Measurements from ENCODE around the gene TMCC2. TPM values are rescaled to one million over a fixed set of nuclear protein-coding genes. Genes with fewer than 3 reads are reported as not detected.

Gene TMCC2
- total and polyA plus RNA-seq, 2 of the 8 experiments (the other 6 are each of a cell fraction or from before 2014, with no cell fraction given), result 6.7 to 6.8 TPM

DNA sequence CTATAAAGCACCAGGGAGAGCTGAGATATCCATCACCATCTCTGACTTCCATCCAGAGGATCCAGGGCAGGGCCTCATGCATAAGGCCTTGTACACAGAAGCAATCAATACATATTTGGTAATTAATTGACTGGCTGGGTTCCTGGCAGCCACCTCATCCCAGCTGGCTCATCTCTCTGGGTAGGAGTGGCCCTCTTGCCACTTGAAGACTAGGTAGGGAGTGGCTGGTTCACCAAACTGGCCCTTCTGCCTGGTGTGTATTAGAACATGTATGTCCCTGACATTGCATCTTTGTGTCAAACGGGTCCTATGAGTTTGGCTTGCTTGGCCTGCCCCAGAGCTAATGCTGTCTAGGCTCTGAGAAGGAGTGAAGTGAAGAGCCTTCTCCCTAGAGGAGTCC, 82.0 kb downstream of the TMCC2 start:
- POLR2A ChIA-PET (ENCODE audit: partially characterized antibody), result interaction anchor here (1.4 to 7.5 kb wide), 2 partner anchors 8 to 11 kb away, joined by 4 to 124 read pairs; no protein-coding TSS in a partner anchor
- Histone ChIP-seq H2AFZ (ENCODE audit: low read length) (no peak overlapping the region), H3K4me2 (ENCODE audit: insufficient read depth in 1 of 2, low read depth in 2 of 2, low read length in 2 of 2) (no peak overlapping the region), H3K4me1 (replicated peaks in 1 of 4; ENCODE audit: control insufficient read depth in 3 of 4, insufficient read depth in 4 of 4, low read length in 3 of 4) (peaks cover 9 to 24% (median 18%) of the 10 kb centered on the region in 4 experiments), H3K56ac (replicated peaks; ENCODE audit: insufficient read length, low read depth, low read length) (no peak overlapping the region), H2AK5ac (ENCODE audit: low read depth, low read length) (no peak overlapping the region), H3K27me3 (replicated peaks in 1 of 4; ENCODE audit: control insufficient read depth in 3 of 4, extremely low read depth in 1 of 4, insufficient read depth in 3 of 4, low read length in 3 of 4) (no peaks in the 10 kb centered on the region), H3K27ac (ENCODE audit: low read depth, low read length) (no peak overlapping the region), H4K5ac (ENCODE audit: insufficient read length, low read depth, low read length) (no peak overlapping the region), H4K8ac (ENCODE audit: extremely low read depth, insufficient read depth, low read length) (no peak overlapping the region), H2BK15ac (ENCODE audit: low read length) (no peak overlapping the region), H3K18ac (ENCODE audit: extremely low read depth, low read length) (no peak overlapping the region), H3K36me3 (ENCODE audit: control insufficient read depth in 2 of 4, insufficient read depth in 4 of 4, low read length in 3 of 4) (peaks cover 45 to 73% (median 65%) of the 10 kb centered on the region in 4 experiments), H3K9ac (replicated peaks in 1 of 4; ENCODE audit: extremely low read depth in 1 of 4, low read depth in 3 of 4, low read length in 3 of 4) (no peak overlapping the region), H3K4me3 (ENCODE audit: extremely low read depth in 1 of 4, insufficient read depth in 2 of 4, low read depth in 3 of 4, low read length in 4 of 4) (no peak overlapping the region), H2BK5ac (ENCODE audit: low read depth, low read length) (no peak overlapping the region), H3K79me2 (ENCODE audit: control insufficient read depth in 1 of 2, insufficient read depth in 2 of 2, low read length in 2 of 2) (peaks cover 18 to 46% of the 10 kb centered on the region in 2 experiments), H3K4ac (replicated peaks; ENCODE audit: insufficient read length, low read depth, low read length) (no peak overlapping the region), H3K23ac (ENCODE audit: insufficient read length) (no peak overlapping the region), H2BK120ac (replicated peaks; ENCODE audit: low read depth, low read length) (no peak overlapping the region), H3K14ac (ENCODE audit: insufficient read length) (no peak overlapping the region), H3K23me2 (ENCODE audit: low read depth, low read length) (no peaks in the 10 kb centered on the region; the same call in 1 of the 2 replicates), H2BK20ac (ENCODE audit: low read length) (no peak overlapping the region), H3K79me1 (ENCODE audit: low read depth, low read length) (peaks cover 20% of the 10 kb centered on the region), H2BK12ac (ENCODE audit: low read depth, low read length) (no peak overlapping the region), H4K20me1 (replicated peaks in 1 of 2; ENCODE audit: control insufficient read depth in 1 of 2, insufficient read depth in 2 of 2, low read length in 2 of 2) (peaks cover 5 to 10% of the 10 kb centered on the region in 2 experiments), H3K9me3 (ENCODE audit: insufficient read depth in 2 of 2, low read depth in 1 of 2, low read length in 1 of 2) (no peaks in the 10 kb centered on the region), H4K91ac (replicated peaks; ENCODE audit: insufficient read length, low read length) (no peak overlapping the region)
- TF ChIP-seq GTF2F1 (IDR thresholded peaks at IDR 0.05; ENCODE audit: borderline replicate concordance, low read depth, low read length) (no peak), SIX5 (IDR thresholded peaks at IDR 0.05; ENCODE audit: low read depth, low read length) (no peak), CEBPB (IDR thresholded peaks at IDR 0.05; ENCODE audit: low read depth, low read length) (no peak)
- TF ChIP-seq, protein P1, sequence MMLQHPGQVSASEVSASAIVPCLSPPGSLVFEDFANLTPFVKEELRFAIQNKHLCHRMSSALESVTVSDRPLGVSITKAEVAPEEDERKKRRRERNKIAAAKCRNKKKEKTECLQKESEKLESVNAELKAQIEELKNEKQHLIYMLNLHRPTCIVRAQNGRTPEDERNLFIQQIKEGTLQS (IDR thresholded peaks at IDR 0.05; ENCODE audit: insufficient read depth, low read depth, low read length), result no peak
- FAIRE-seq (no peak), DNase-seq (ENCODE audit: low read depth in 1 of 2, low spot score in 2 of 2) (no peak)
- CTCF ChIA-PET (ENCODE audit: partially characterized antibody), result interaction anchor here (0.7 to 67.1 kb wide), 6 partner anchors 10 to 282 kb away, joined by 3 to 2424 read pairs (median 6); no protein-coding TSS in a partner anchor
- WGBS, 2 experiments (ENCODE audit: extremely low coverage in 1 of 2, insufficient coverage in 1 of 2, insufficient read length in 1 of 2, insufficient replicate concordance in 2 of 2, low coverage in 1 of 2, low lambda C conversion rate in 2 of 2, missing lambda C conversion rate in 1 of 2), result 89% methylated on average over 1 of the region's 1 CpG; no CpG with 5 or more reads in 1 of the 2 experiments

Data from H1 (cell line).